Measurements from ENCODE around the gene AP1S2.
"Not testable (repeated sequence)": the region's sequence is repeated elsewhere in the genome, so short reads cannot be mapped to it uniquely, and the experiment has no call there.

DNA sequence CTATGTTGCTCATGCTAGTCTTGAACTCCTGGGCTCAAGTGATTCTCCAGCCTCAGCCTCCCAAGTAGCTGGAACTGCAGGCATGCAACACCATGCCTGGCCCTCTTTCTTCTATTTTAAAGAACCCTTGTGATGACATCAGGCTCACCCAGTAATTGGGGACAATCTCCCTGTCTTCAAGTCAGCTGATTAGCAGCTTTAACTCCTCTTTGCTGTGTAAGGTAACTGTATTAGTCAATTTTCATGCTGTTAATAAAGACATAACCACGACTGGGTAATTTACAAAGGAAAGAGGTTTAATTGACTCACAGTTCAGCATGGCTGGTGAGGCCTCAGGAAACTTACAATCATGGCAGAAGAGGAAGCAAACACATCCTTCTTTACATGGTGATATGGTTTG is 23.3 kb upstream of the AP1S2 start:
- TF ChIP-seq, protein P1, sequence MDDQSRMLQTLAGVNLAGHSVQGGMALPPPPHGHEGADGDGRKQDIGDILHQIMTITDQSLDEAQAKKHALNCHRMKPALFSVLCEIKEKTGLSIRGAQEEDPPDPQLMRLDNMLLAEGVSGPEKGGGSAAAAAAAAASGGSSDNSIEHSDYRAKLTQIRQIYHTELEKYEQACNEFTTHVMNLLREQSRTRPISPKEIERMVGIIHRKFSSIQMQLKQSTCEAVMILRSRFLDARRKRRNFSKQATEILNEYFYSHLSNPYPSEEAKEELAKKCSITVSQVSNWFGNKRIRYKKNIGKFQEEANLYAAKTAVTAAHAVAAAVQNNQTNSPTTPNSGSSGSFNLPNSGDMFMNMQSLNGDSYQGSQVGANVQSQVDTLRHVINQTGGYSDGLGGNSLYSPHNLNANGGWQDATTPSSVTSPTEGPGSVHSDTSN (IDR thresholded peaks at IDR 0.05): not testable (repeated sequence)
- not testable (repeated sequence) for TF ChIP-seq RXRA (IDR thresholded peaks at IDR 0.05; ENCODE audit: borderline replicate concordance, low read depth); POLR2AphosphoS5 (IDR thresholded peaks at IDR 0.05; ENCODE audit: low read depth, low read length); RCOR1 (IDR thresholded peaks at IDR 0.05; ENCODE audit: low read length); YY1 (IDR thresholded peaks at IDR 0.05; ENCODE audit: low read depth); GABPA (IDR thresholded peaks at IDR 0.05; ENCODE audit: low read depth); FOXM1 (IDR thresholded peaks at IDR 0.05; ENCODE audit: low read depth); EZH2phosphoT487 (IDR thresholded peaks at IDR 0.05; ENCODE audit: borderline replicate concordance, low read depth); TCF12 (IDR thresholded peaks at IDR 0.05); EP300 (IDR thresholded peaks at IDR 0.05; ENCODE audit: borderline replicate concordance in 1 of 2, low read depth in 1 of 2, low read length in 1 of 2); ELF1 (IDR thresholded peaks at IDR 0.05)
- TF ChIP-seq, protein P2, sequence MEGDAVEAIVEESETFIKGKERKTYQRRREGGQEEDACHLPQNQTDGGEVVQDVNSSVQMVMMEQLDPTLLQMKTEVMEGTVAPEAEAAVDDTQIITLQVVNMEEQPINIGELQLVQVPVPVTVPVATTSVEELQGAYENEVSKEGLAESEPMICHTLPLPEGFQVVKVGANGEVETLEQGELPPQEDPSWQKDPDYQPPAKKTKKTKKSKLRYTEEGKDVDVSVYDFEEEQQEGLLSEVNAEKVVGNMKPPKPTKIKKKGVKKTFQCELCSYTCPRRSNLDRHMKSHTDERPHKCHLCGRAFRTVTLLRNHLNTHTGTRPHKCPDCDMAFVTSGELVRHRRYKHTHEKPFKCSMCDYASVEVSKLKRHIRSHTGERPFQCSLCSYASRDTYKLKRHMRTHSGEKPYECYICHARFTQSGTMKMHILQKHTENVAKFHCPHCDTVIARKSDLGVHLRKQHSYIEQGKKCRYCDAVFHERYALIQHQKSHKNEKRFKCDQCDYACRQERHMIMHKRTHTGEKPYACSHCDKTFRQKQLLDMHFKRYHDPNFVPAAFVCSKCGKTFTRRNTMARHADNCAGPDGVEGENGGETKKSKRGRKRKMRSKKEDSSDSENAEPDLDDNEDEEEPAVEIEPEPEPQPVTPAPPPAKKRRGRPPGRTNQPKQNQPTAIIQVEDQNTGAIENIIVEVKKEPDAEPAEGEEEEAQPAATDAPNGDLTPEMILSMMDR (IDR thresholded peaks at IDR 0.05): not testable (repeated sequence)
- TF ChIP-seq, protein P3, sequence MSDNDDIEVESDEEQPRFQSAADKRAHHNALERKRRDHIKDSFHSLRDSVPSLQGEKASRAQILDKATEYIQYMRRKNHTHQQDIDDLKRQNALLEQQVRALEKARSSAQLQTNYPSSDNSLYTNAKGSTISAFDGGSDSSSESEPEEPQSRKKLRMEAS (IDR thresholded peaks at IDR 0.05; ENCODE audit: low read depth): not testable (repeated sequence)
- TF ChIP-seq, protein P4, sequence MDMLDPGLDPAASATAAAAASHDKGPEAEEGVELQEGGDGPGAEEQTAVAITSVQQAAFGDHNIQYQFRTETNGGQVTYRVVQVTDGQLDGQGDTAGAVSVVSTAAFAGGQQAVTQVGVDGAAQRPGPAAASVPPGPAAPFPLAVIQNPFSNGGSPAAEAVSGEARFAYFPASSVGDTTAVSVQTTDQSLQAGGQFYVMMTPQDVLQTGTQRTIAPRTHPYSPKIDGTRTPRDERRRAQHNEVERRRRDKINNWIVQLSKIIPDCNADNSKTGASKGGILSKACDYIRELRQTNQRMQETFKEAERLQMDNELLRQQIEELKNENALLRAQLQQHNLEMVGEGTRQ (IDR thresholded peaks at IDR 0.05; ENCODE audit: borderline replicate concordance, low read depth, low read length): not testable (repeated sequence)

All from SK-N-SH (cell line).